Measurements from ENCODE around the gene OR2H1.

OR2H1 gene

GRCh38 chr6:29483735-29484134 lies 26.8 kb downstream of the OR2H1 start:
- no peak for DNase-seq

GRCh38 chr6:29486577-29486976 lies 29.6 kb downstream of the OR2H1 start:
- DNase-seq: no peak

- DNase-seq: no peak
Observed at GRCh38 chr6:29487131-29487530, 30.2 kb downstream of the OR2H1 start.

- no peak for DNase-seq
Observed at GRCh38 chr6:29487660-29488059, 30.7 kb downstream of the OR2H1 start, which contains the start of gene MAS1L. TSS of gene MAS1L (minus strand) at chr6:29487956. CDS start at chr6:29487902, 54 bp downstream.

- DNase-seq: no peak
Observed at GRCh38 chr6:29488874-29489273, 31.9 kb downstream of the OR2H1 start.

- no peak for DNase-seq
Observed at GRCh38 chr6:29489286-29489685, 32.3 kb downstream of the OR2H1 start.

- no peak for DNase-seq
Observed at GRCh38 chr6:29490055-29490454, 33.1 kb downstream of the OR2H1 start.

- no peak for DNase-seq
Observed at GRCh38 chr6:29490552-29490951, 33.6 kb downstream of the OR2H1 start.

- DNase-seq: no peak
Observed at GRCh38 chr6:29491574-29491973, 34.6 kb downstream of the OR2H1 start.

- no peak for DNase-seq
Observed at GRCh38 chr6:29493261-29493660, 36.3 kb downstream of the OR2H1 start.

- no peak for DNase-seq
Observed at GRCh38 chr6:29494131-29494530, 37.2 kb downstream of the OR2H1 start.

GRCh38 chr6:29495571-29495970 lies 38.6 kb downstream of the OR2H1 start:
- no peak for DNase-seq

- no peak for DNase-seq
Observed at GRCh38 chr6:29496961-29497360, 40.0 kb downstream of the OR2H1 start.

- DNase-seq: no peak
Observed at GRCh38 chr6:29499704-29500103, 42.7 kb downstream of the OR2H1 start.

- DNase-seq: no peak
Observed at GRCh38 chr6:29500594-29500993, 43.6 kb downstream of the OR2H1 start.

- DNase-seq: no peak
Observed at GRCh38 chr6:29501106-29501505, 44.2 kb downstream of the OR2H1 start.

GRCh38 chr6:29502181-29502580 lies 45.2 kb downstream of the OR2H1 start:
- DNase-seq: no peak

- no peak for DNase-seq
Observed at GRCh38 chr6:29502597-29502996, 45.6 kb downstream of the OR2H1 start.

GRCh38 chr6:29504961-29505360 lies 48.0 kb downstream of the OR2H1 start:
- DNase-seq: no peak

GRCh38 chr6:29505808-29506207 lies 48.9 kb downstream of the OR2H1 start:
- no peak for DNase-seq

- no peak for DNase-seq
Observed at GRCh38 chr6:29506446-29507067, 49.6 kb downstream of the OR2H1 start.

- no peak for DNase-seq
Observed at GRCh38 chr6:29507319-29507718, 50.4 kb downstream of the OR2H1 start.

- no peak for DNase-seq
Observed at GRCh38 chr6:29509239-29509638, 52.3 kb downstream of the OR2H1 start.

GRCh38 chr6:29509711-29510110 lies 52.8 kb downstream of the OR2H1 start:
- no peak for DNase-seq

GRCh38 chr6:29510202-29510601 lies 53.2 kb downstream of the OR2H1 start:
- no peak for DNase-seq
